ENCODE results near the gene ALDH2. TPM values are rescaled to one million over a fixed set of nuclear protein-coding genes. Genes with fewer than 3 reads are reported as not detected.
A peak's percentile ranks its signal among the peaks of the same experiment; 100 is the strongest.
"Not testable (repeated sequence)": the region's sequence is repeated elsewhere in the genome, so short reads cannot be mapped to it uniquely, and the experiment has no call there.

The ALDH2 gene
- total RNA-seq = 100 to 1,000 TPM in 2 of 4 donors, 10 to 100 TPM in 2; 70.2 to 120 (median 95.3) TPM

DNA sequence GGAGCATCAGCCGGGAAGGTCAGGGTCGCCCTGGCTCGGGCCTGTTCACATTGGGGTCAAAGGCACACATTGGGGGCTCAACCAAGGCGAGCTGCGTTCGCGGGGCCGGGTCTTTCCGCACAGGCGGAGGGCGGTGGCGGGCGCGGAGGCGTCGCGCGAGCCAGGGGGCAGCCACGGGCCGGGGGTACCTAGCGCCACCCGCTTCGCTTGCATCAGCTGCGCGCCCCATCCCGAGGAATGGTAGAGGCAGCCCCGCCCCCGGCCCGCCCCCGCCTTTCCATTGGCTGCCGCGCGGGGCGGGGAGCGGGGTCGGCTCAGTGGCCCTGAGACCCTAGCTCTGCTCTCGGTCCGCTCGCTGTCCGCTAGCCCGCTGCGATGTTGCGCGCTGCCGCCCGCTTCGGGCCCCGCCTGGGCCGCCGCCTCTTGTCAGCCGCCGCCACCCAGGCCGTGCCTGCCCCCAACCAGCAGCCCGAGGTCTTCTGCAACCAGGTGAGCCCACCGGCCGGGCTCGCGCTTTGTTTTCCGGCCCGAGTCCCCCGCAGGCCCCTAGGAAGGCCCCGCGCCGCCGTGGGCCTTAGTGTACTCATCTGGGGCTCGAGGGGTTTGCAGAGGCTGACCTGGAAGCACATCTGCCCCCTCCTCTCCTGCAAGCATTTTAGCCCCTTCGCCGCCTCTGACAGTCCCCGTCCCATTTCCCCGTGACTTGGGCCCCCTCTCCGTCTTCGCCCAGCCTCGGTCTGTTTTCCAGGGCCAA is at the start of gene ALDH2:
Gene ALDH2, plus strand, starts transcription at position 326 of the 754 bp plus-strand sequence. Its CDS starts 50 bp downstream, at position 376.
- peak; percentile 70 to 74 for DNase-seq (ENCODE audit: low spot score in 2 of 2)
- Histone ChIP-seq H3K27ac (peak within 1 kb of the TSS; percentile 60 to 91 (median 88)), H3K4me1 (peaks cover 0 to 35% (median 16%) of the 10 kb centered on the region in 4 donors), H3K27me3 (no peaks in the 10 kb centered on the region), H3K36me3 (peaks cover 0 to 6% (median 0%) of the 10 kb centered on the region in 3 donors), H3K4me3 (peak within 1 kb of the TSS; percentile 65 to 88 (median 80)), H3K9me3 (no peaks in the 10 kb centered on the region)
- TF ChIP-seq EP300 (IDR thresholded peaks at IDR 0.05) = peak in 1 of 2 donors; percentile 80
- peak in 2 of 5 experiments; percentile 12 to 30 for TF ChIP-seq CTCF (IDR thresholded peaks at IDR 0.05)
- TF ChIP-seq POLR2A (IDR thresholded peaks at IDR 0.05) = peak; percentile 48 to 84
- WGBS, 2 donors = 2% methylated on average over 50 to 58 of the region's 73 CpGs

- H3K9me3 ChIP-seq; H3K4me3 ChIP-seq; H3K27ac ChIP-seq; H3K4me1 ChIP-seq; H3K27me3 ChIP-seq; DNase-seq (ENCODE audit: low spot score in 2 of 2): not testable (repeated sequence)
- 93% methylated on average over 10 of the region's 10 CpGs for WGBS, 2 donors
- H3K36me3 ChIP-seq = peaks cover 5 to 90% (median 7%) of the 10 kb centered on the region in 3 donors
Observed at GRCh38 chr12:111719316-111719715, 47.4 kb upstream of the ALDH2 start.

- Histone ChIP-seq H3K9me3 (no peaks in the 10 kb centered on the region), H3K4me1 (no peaks in the 10 kb centered on the region), H3K36me3 (peaks cover 0 to 90% (median 7%) of the 10 kb centered on the region in 3 donors), H3K27me3 (no peaks in the 10 kb centered on the region), H3K27ac (no peak overlapping the region), H3K4me3 (no peak overlapping the region)
- TF ChIP-seq POLR2A (IDR thresholded peaks at IDR 0.05) = no peak
- no peak for TF ChIP-seq EP300 (IDR thresholded peaks at IDR 0.05)
- DNase-seq (ENCODE audit: low spot score in 2 of 2) = no peak
- 95 to 96% methylated on average over 6 of the region's 6 CpGs for WGBS, 2 donors
Observed at GRCh38 chr12:111720457-111720856, 46.3 kb upstream of the ALDH2 start.

- not testable (repeated sequence) for H3K27ac ChIP-seq; H3K4me1 ChIP-seq; H3K9me3 ChIP-seq; DNase-seq (ENCODE audit: low spot score in 2 of 2); H3K4me3 ChIP-seq; H3K27me3 ChIP-seq
- WGBS, 2 donors = 95 to 98% methylated on average over 23 to 31 of the region's 46 CpGs
- H3K36me3 ChIP-seq = peaks cover 4 to 91% (median 12%) of the 10 kb centered on the region in 3 donors
Observed at GRCh38 chr12:111723646-111724360, 42.9 kb upstream of the ALDH2 start.

- 92 to 100% methylated on average over 2 of the region's 2 CpGs for WGBS, 2 donors
- peaks cover 4 to 98% (median 12%) of the 10 kb centered on the region in 3 donors for H3K36me3 ChIP-seq
Observed at GRCh38 chr12:111728795-111729194, 37.9 kb upstream of the ALDH2 start.

GRCh38 chr12:111730420-111730819 is 36.3 kb upstream of the ALDH2 start:
- Histone ChIP-seq H3K4me3 (no peak overlapping the region), H3K4me1 (no peaks in the 10 kb centered on the region), H3K27me3 (no peaks in the 10 kb centered on the region), H3K36me3 (peaks cover 4 to 98% (median 12%) of the 10 kb centered on the region in 3 donors), H3K9me3 (no peaks in the 10 kb centered on the region), H3K27ac (no peak overlapping the region)
- TF ChIP-seq EP300 (IDR thresholded peaks at IDR 0.05) = no peak
- TF ChIP-seq CTCF (IDR thresholded peaks at IDR 0.05) = no peak
- no peak for TF ChIP-seq POLR2A (IDR thresholded peaks at IDR 0.05)
- DNase-seq (ENCODE audit: low spot score in 2 of 2) = no peak
- WGBS, 2 donors = 91 to 92% methylated on average over 9 of the region's 9 CpGs

More at GRCh38 chr12:111728795-111729194, 37.9 kb upstream of the ALDH2 start:
- no peak overlapping the region for H3K4me3 ChIP-seq
- H3K9me3 ChIP-seq = no peaks in the 10 kb centered on the region
- H3K27me3 ChIP-seq = no peaks in the 10 kb centered on the region
- no peak for DNase-seq (ENCODE audit: low spot score in 2 of 2)
- H3K27ac ChIP-seq = no peak overlapping the region
- TF ChIP-seq POLR2A (IDR thresholded peaks at IDR 0.05) (no peak), EP300 (IDR thresholded peaks at IDR 0.05) (no peak), CTCF (IDR thresholded peaks at IDR 0.05) (no peak)
- no peaks in the 10 kb centered on the region for H3K4me1 ChIP-seq

All from tibial nerve (tissue), 4 donors.